HepG2 (cell line): Measurements from ENCODE around the gene PRPSAP1. TPM values are rescaled to one million over a fixed set of nuclear protein-coding genes. Genes with fewer than 3 reads are reported as not detected.

Experiments used
- BHLHE40 ChIP-seq: IDR thresholded peaks from 2 replicates; pipeline ENCODE4 v1.6.1; 2011; ENCODE audit warnings: low read length, improper control_type of control experiment
- CCDC6 ChIP-seq: sonication (generic); formaldehyde crosslinking; IDR thresholded peaks from 2 replicates; pipeline ENCODE4 v1.8.1; 2022; ENCODE audit warnings: mild to moderate bottlenecking, missing genetic modification reagents, moderate library complexity
- KLF13 ChIP-seq: sonication (generic); formaldehyde crosslinking; IDR thresholded peaks from 2 replicates; pipeline ENCODE4 v1.4.0; 2020; ENCODE audit warnings: mild to moderate bottlenecking, missing genetic modification reagents
- MAZ ChIP-seq, 2 experiments: sonication (generic) in 1 of 2; formaldehyde crosslinking in 1 of 2; IDR thresholded peaks; 2 replicates each; pipeline versions ENCODE4 v1.5.0 to v1.6.1; 2012 to 2020; ENCODE audit warnings: low read depth in 2 of 2, mild to moderate bottlenecking in 2 of 2, borderline replicate concordance in 1 of 2, improper control_type of control experiment in 1 of 2, low read length in 1 of 2, missing genetic modification reagents in 1 of 2, moderate library complexity in 1 of 2
- NCOR1 ChIP-seq: fragments of 200-600 bp; sonication (generic); IDR thresholded peaks from 2 replicates; pipeline ENCODE4 v1.7.0; 2017; ENCODE audit warnings: antibody characterized with exemption, low read length, borderline replicate concordance
- RARA ChIP-seq: IDR thresholded peaks from 2 replicates; pipeline ENCODE4 v1.6.1; 2016; ENCODE audit warnings: missing genetic modification reagents, missing compliant biosample characterization
- SNAPC2 ChIP-seq: sonication (generic); formaldehyde crosslinking; IDR thresholded peaks from 2 replicates; pipeline ENCODE4 v1.8.1; 2022; ENCODE audit warnings: mild to moderate bottlenecking, missing genetic modification reagents
- ZKSCAN5 ChIP-seq: sonication (generic); formaldehyde crosslinking; IDR thresholded peaks from 2 replicates; pipeline ENCODE4 v1.5.1; 2020; ENCODE audit warnings: mild to moderate bottlenecking, missing genetic modification reagents
- ZNF34 ChIP-seq: sonication (generic); formaldehyde crosslinking; IDR thresholded peaks from 2 replicates; pipeline ENCODE4 v1.4.0; 2020; ENCODE audit warnings: mild to moderate bottlenecking, missing genetic modification reagents, borderline replicate concordance
- ZNF354B ChIP-seq: sonication (generic); formaldehyde crosslinking; IDR thresholded peaks from 2 replicates; pipeline ENCODE4 v1.8.0; 2022; ENCODE audit warnings: mild to moderate bottlenecking, missing genetic modification reagents
- ZNF670 ChIP-seq: sonication (generic); formaldehyde crosslinking; IDR thresholded peaks from 2 replicates; pipeline ENCODE4 v1.8.0; 2022; ENCODE audit warnings: mild to moderate bottlenecking, missing genetic modification reagents, borderline replicate concordance
- polyA plus RNA-seq, 8 experiments: library from polyadenylated mRNA; depleted of rRNA in 3 of 8; stranded (reverse) in 7 of 8; unstranded in 1 of 8; fragments of >200 nt; fragmentation: Illumina TruSeq in 4 of 8; extraction: Trizol in 4 of 8; gene quantifications; 2 replicates each; pipeline versions ENCODE4 v1.2.1 to v1.2.3, GENCODE V29; 2011 to 2016; ENCODE audit warnings: low read depth in 4 of 8, missing spikeins in 1 of 8, mixed read lengths in 1 of 8; ENCODE audit not compliant: insufficient read depth in 1 of 8
- total RNA-seq, 5 experiments: library from RNA; depleted of rRNA; stranded (reverse); fragments of >200 nt; fragmentation: Illumina TruSeq; extraction: Trizol; gene quantifications; 2 replicates each; pipeline ENCODE4 v1.2.3, GENCODE V29; 2016; ENCODE audit warnings: low read depth in 1 of 5
- TF ChIP-seq, protein P1 (sequence below): sonication (generic); formaldehyde crosslinking; IDR thresholded peaks from 2 replicates; pipeline ENCODE4 v1.4.0; 2020; ENCODE audit warnings: missing genetic modification reagents
- TF ChIP-seq, protein P2 (sequence below): sonication (generic); formaldehyde crosslinking; IDR thresholded peaks from 2 replicates; pipeline ENCODE4 v1.5.0; 2020; ENCODE audit warnings: missing genetic modification reagents
- TF ChIP-seq, protein P3 (sequence below): sonication (generic); formaldehyde crosslinking; IDR thresholded peaks from 2 replicates; pipeline ENCODE4 v1.4.0; 2020; ENCODE audit warnings: mild to moderate bottlenecking, missing genetic modification reagents
- TF ChIP-seq, protein P4 (sequence below): sonication (generic); formaldehyde crosslinking; IDR thresholded peaks from 2 replicates; pipeline ENCODE4 v1.4.0; 2020; ENCODE audit warnings: mild to moderate bottlenecking, missing genetic modification reagents

Gene PRPSAP1
- total and polyA plus RNA-seq, 2 of the 13 experiments (the other 11 are each of a cell fraction or from before 2014, with no cell fraction given): 91.1 to 314 TPM

DNA sequence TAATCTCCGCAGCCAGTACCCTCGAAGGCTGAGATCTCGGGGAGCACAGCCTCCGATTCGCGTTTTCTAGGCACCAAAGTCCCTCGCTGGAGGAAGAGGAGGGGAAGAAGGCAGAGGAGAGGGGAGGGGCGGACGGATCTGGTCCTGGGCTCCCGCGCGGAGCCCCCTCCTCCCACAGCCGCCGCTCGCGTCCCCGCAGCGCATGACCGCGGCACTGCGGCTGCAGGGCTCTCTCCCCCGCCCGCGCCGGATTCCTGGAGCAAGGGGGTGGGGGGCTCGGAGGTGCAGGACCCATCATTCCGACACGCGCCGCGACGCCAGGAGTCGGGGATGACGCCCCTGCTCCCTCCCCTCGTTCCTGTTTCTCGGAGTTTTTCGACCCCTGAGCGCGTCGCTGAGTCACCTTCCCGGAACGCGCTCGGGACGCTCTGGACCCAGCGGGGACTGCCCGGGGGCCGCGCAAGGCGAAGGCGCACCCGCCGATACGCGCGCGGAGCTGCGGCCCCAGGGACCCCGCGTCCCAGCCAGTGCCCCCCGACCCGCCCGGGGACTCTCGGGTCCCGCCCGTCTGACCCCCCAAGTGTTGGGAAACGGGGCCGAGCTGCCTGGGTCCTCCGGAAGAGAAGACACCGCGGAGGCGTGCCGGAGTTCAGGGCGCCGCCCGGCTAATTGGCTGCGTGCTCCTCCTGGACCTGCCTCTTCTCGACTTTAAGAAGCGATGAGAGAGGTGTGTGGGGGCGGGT is 29.3 kb upstream of the PRPSAP1 start (continued):
- TF ChIP-seq, protein P1, sequence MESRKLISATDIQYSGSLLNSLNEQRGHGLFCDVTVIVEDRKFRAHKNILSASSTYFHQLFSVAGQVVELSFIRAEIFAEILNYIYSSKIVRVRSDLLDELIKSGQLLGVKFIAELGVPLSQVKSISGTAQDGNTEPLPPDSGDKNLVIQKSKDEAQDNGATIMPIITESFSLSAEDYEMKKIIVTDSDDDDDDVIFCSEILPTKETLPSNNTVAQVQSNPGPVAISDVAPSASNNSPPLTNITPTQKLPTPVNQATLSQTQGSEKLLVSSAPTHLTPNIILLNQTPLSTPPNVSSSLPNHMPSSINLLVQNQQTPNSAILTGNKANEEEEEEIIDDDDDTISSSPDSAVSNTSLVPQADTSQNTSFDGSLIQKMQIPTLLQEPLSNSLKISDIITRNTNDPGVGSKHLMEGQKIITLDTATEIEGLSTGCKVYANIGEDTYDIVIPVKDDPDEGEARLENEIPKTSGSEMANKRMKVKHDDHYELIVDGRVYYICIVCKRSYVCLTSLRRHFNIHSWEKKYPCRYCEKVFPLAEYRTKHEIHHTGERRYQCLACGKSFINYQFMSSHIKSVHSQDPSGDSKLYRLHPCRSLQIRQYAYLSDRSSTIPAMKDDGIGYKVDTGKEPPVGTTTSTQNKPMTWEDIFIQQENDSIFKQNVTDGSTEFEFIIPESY (CRISPR knock-in tag): no peak; the same call in 1 of the 2 replicates
- TF ChIP-seq MAZ (IDR thresholded peaks at IDR 0.05; ENCODE audit: borderline replicate concordance, low read depth, low read length) (peak; percentile 86), MAZ (CRISPR knock-in tag; IDR thresholded peaks at IDR 0.05; ENCODE audit: low read depth) (peak; percentile 83), ZKSCAN5 (CRISPR knock-in tag) (no peak; the same call in 1 of the 2 replicates), SNAPC2 (CRISPR knock-in tag) (peak; percentile 12; the same call in 1 of the 2 replicates), ZNF34 (CRISPR knock-in tag) (no peak), ZNF670 (CRISPR knock-in tag) (no peak), CCDC6 (CRISPR knock-in tag) (peak; percentile 95; the same call in 1 of the 2 replicates), NCOR1 (no peak), KLF13 (no peak; the same call in 1 of the 2 replicates), RARA (peak; percentile 76; the same call in 1 of the 2 replicates), BHLHE40 (peak; percentile 28; the same call in 1 of the 2 replicates), ZNF354B (CRISPR knock-in tag) (no peak)
- TF ChIP-seq, protein P2, sequence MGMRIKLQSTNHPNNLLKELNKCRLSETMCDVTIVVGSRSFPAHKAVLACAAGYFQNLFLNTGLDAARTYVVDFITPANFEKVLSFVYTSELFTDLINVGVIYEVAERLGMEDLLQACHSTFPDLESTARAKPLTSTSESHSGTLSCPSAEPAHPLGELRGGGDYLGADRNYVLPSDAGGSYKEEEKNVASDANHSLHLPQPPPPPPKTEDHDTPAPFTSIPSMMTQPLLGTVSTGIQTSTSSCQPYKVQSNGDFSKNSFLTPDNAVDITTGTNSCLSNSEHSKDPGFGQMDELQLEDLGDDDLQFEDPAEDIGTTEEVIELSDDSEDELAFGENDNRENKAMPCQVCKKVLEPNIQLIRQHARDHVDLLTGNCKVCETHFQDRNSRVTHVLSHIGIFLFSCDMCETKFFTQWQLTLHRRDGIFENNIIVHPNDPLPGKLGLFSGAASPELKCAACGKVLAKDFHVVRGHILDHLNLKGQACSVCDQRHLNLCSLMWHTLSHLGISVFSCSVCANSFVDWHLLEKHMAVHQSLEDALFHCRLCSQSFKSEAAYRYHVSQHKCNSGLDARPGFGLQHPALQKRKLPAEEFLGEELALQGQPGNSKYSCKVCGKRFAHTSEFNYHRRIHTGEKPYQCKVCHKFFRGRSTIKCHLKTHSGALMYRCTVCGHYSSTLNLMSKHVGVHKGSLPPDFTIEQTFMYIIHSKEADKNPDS (CRISPR knock-in tag): peak; percentile 89; the same call in 1 of the 2 replicates
- TF ChIP-seq, protein P3, sequence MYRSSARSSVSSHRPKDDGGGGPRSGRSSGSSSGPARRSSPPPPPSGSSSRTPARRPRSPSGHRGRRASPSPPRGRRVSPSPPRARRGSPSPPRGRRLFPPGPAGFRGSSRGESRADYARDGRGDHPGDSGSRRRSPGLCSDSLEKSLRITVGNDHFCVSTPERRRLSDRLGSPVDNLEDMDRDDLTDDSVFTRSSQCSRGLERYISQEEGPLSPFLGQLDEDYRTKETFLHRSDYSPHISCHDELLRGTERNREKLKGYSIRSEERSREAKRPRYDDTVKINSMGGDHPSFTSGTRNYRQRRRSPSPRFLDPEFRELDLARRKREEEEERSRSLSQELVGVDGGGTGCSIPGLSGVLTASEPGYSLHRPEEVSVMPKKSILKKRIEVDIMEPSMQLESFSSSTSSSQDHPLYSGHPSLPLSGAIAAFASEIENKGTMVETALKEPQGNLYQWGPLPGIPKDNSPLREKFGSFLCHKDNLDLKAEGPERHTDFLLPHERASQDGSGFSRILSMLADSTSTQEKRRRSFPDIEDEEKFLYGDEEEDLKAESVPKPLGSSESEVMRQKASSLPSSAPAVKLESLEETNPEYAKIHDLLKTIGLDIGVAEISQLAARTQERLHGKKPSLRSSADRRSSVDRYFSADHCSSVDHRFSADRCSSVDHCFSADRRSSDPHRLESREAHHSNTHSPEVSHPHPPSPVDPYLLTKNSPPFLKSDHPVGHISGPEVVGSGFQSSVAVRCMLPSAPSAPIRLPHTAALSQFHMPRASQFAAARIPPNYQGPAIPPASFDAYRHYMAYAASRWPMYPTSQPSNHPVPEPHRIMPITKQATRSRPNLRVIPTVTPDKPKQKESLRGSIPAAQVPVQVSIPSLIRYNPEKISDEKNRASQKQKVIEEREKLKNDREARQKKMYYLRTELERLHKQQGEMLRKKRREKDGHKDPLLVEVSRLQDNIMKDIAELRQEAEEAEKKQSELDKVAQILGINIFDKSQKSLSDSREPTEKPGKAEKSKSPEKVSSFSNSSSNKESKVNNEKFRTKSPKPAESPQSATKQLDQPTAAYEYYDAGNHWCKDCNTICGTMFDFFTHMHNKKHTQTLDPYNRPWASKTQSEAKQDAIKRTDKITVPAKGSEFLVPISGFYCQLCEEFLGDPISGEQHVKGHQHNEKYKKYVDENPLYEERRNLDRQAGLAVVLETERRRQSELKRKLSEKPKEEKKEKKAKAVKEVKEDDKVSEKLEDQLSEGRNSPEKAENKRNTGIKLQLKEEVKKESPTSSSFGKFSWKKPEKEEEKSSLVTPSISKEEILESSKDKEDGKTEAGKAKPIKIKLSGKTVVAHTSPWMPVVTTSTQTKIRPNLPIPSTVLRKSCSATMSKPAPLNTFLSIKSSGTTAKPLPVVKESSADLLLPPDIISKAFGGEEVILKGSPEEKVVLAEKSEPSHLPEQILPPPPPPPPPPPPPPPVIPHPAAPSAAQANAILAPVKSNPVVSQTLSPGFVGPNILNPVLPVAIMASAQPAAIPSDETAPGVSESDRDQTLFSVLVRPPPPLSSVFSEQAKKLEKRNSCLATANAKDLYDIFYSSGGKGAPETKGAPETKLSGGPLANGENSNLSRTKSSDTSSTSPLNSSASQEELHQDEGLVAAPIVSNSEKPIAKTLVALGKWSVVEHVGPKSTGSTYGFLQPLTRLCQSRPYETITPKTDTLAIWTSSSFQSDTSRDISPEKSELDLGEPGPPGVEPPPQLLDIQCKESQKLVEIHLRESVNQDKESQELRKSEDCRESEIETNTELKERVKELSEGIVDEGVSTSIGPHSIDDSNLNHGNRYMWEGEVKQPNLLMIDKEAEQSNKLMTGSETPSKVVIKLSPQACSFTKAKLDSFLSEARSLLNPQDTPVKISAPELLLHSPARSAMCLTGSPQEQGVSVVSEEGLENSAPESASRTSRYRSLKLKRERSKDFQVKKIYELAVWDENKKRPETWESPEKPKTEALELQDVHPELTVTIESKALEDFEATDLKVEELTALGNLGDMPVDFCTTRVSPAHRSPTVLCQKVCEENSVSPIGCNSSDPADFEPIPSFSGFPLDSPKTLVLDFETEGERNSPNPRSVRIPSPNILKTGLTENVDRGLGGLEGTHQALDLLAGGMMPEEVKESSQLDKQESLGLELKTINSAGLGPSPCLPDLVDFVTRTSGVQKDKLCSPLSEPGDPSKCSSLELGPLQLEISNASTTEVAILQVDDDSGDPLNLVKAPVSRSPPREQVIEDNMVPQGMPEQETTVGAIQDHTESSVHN (CRISPR knock-in tag): no peak
- TF ChIP-seq, protein P4, sequence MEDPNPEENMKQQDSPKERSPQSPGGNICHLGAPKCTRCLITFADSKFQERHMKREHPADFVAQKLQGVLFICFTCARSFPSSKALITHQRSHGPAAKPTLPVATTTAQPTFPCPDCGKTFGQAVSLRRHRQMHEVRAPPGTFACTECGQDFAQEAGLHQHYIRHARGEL (CRISPR knock-in tag): no peak
